ENCODE results near the gene HES4. TPM values are rescaled to one million over a fixed set of nuclear protein-coding genes. Genes with fewer than 3 reads are reported as not detected.
A peak's percentile ranks its signal among the peaks of the same experiment; 100 is the strongest.

Gene HES4
- total RNA-seq, 2 donors from 2014 or later: 50.1 to 98.8 TPM

DNA sequence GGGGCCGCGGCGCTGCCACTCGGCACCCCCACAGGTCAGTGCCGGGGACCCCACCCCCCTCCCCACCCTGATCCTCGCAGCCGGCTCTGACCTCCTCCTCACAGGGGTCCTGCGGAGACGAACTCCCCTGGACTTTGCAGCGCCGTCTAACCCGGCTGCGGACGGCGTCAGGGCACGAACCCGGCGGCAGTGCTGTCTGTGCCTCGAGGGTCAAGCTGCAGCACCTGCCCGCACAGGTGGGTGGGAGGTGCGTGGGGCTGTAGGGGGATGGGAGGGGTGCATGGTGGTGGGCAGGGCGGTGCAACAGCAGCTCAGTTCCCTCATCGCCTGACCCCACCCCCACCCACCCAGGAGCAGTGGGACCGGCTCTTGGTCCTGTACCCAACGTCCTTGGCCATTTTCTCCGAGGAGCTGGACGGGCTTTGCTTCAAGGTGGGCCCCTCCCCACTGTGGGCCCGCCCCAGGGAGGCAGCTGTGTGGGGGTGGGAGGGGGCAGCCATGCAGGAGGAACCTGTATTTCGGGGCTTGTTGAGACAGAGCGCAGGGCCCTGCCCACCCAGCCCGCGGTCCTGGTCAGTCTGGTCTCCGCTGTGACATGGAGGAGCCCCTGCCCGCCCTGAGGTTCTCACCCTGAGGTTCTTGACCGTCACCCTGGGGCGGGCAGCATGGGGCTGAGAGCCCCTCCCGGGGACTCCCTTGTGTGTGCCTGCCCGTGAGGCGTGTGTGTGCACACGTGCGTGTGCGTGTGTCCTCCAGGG is 28.7 kb downstream of the HES4 start:
- TF ChIP-seq, protein P1, sequence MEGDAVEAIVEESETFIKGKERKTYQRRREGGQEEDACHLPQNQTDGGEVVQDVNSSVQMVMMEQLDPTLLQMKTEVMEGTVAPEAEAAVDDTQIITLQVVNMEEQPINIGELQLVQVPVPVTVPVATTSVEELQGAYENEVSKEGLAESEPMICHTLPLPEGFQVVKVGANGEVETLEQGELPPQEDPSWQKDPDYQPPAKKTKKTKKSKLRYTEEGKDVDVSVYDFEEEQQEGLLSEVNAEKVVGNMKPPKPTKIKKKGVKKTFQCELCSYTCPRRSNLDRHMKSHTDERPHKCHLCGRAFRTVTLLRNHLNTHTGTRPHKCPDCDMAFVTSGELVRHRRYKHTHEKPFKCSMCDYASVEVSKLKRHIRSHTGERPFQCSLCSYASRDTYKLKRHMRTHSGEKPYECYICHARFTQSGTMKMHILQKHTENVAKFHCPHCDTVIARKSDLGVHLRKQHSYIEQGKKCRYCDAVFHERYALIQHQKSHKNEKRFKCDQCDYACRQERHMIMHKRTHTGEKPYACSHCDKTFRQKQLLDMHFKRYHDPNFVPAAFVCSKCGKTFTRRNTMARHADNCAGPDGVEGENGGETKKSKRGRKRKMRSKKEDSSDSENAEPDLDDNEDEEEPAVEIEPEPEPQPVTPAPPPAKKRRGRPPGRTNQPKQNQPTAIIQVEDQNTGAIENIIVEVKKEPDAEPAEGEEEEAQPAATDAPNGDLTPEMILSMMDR (IDR thresholded peaks at IDR 0.05): no peak
- Histone ChIP-seq H3K27ac (no peak overlapping the region), H3K9me3 (no peaks in the 10 kb centered on the region), H3K4me3 (no peak overlapping the region), H3K27me3 (replicated peaks; ENCODE audit: insufficient read depth) (peaks cover 5% of the 10 kb centered on the region), H3K36me3 (no peaks in the 10 kb centered on the region), H3K4me1 (ENCODE audit: control insufficient read depth in 1 of 2, low read depth in 2 of 2) (peaks cover 4 to 9% of the 10 kb centered on the region in 2 donors)
- no peak for DNase-seq (ENCODE audit: low spot score)
- no peak for ATAC-seq (ENCODE audit: insufficient number of reproducible peaks, low FRiP score, low read depth)

DNA sequence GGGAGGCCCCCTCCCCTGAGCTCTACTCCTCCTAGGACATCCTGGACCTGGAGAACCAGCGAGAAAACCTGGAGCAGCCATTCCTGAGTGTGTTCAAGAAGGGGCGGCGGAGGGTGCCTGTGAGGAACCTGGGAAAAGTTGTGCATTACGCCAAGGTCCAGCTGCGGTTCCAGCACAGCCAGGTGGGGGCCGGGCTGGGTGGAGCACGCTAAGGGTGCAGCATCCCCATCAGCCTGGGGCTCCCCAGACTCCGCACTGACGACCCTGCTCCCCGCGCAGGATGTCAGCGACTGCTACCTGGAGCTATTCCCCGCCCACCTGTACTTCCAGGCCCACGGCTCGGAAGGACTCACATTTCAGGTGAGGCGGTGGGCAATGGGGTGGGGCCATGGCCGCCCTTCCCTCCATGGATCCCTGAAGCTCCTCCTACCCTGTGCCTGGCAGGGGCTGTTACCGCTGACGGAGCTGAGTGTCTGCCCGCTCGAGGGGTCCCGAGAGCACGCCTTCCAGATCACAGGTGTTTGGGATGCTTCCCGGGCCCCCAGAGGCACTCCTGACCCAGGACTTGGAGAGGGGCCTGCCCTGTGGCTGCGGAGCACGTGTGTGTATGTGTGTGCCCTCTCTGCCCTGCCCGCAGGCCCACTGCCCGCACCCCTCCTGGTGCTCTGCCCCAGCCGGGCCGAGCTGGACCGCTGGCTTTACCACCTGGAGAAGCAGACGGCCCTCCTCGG is 29.5 kb downstream of the HES4 start:
- H3K9me3 ChIP-seq: no peaks in the 10 kb centered on the region

DNA sequence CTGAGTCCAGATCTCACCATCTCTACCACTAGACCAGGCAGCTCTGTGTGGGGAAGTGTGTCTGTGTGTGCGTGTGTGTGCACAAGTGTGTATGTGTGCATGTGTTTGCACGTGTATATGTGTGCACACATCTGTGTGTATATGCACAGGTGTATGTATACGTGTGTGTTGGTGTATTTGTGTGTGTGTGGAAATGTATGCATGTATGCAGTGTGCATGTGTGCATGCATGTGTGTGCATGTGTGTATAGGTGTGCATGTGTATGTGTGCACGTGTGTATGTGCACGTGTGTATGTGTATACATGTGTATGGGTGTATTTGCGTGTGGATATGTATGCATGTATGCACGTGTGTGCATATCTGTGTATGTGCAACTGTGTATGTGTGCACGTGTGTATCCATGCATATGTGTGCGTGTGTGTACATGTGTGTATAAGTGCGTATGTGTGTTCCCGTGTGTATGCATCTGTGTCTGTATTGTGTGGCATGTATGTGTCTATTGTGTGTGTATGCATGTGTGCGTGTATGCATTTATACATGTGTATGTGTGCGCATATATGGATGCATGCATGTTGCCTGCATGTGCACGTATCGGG is 30.5 kb downstream of the HES4 start:
- no peak overlapping the region for H3K27ac ChIP-seq
- ATAC-seq (ENCODE audit: insufficient number of reproducible peaks, low FRiP score, low read depth) (no peak), DNase-seq (ENCODE audit: low spot score) (no peak)
- peaks cover 6 to 9% of the 10 kb centered on the region in 2 donors for H3K4me1 ChIP-seq (ENCODE audit: control insufficient read depth in 1 of 2, low read depth in 2 of 2)
- no peaks in the 10 kb centered on the region for H3K36me3 ChIP-seq
- no peaks in the 10 kb centered on the region for H3K9me3 ChIP-seq
- H3K4me3 ChIP-seq: no peak overlapping the region
- peaks cover 5% of the 10 kb centered on the region for H3K27me3 ChIP-seq (replicated peaks; ENCODE audit: insufficient read depth)
- TF ChIP-seq, protein P1 (IDR thresholded peaks at IDR 0.05): no peak

More for the DNA sequence above, 29.5 kb downstream of the HES4 start:
- Histone ChIP-seq H3K4me3 (no peak overlapping the region), H3K36me3 (no peaks in the 10 kb centered on the region), H3K27ac (no peak overlapping the region), H3K4me1 (ENCODE audit: control insufficient read depth in 1 of 2, low read depth in 2 of 2) (peaks cover 6 to 9% of the 10 kb centered on the region in 2 donors), H3K27me3 (replicated peaks; ENCODE audit: insufficient read depth) (peaks cover 5% of the 10 kb centered on the region)
- TF ChIP-seq, protein P1 (IDR thresholded peaks at IDR 0.05): no peak
- no peak for DNase-seq (ENCODE audit: low spot score)
- ATAC-seq (ENCODE audit: insufficient number of reproducible peaks, low FRiP score, low read depth): no peak

DNA sequence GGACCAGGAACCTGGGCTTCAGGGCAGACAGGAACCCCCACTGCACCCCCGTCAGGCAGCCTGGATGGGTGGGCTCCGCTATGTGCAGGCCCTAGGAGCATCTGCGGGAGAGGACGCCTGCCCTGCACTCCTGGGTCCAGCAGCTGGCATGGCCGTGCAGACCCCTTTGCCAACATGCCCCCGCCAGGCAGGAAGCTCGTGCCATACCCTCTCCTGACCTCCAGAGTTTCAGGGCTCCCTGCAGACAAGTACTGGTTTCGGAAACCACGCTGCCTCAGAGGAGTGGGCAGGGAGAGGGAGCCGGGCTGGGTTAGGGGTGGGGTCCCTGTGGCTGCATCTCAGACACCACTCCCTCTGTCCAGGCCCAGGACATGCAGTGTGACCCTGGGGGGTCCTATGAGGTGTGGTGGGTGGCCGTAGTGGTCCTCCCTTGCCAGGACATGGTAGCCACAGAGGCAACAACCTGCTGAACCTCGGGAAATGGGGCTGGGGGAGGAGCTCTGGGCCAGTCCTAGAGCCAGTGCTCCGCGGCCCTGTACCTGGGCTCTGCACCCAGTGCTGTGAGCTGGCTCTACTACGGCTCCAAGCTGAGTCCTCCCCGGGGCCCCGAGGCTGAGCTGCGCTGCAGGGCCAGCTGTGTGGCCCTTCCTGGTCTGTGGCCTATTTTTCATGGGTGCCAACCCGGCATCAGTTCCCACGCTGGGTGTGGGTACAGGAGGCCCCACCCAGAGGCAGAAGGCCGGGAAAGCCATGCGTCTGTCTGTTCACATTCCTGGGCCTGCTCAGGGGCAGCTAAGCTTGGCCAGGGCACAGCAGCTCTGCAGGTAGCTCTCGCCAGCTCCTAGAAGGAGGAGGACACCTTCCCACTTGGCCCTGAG is 32.2 kb downstream of the HES4 start:
- TF ChIP-seq, protein P1 (IDR thresholded peaks at IDR 0.05): no peak
- Histone ChIP-seq H3K27me3 (replicated peaks; ENCODE audit: insufficient read depth) (peaks cover 5% of the 10 kb centered on the region), H3K4me1 (ENCODE audit: control insufficient read depth in 1 of 2, low read depth in 2 of 2) (peaks cover 6 to 9% of the 10 kb centered on the region in 2 donors), H3K36me3 (no peaks in the 10 kb centered on the region), H3K4me3 (peak overlapping the region; percentile 92), H3K9me3 (no peaks in the 10 kb centered on the region), H3K27ac (no peak overlapping the region)
- no peak for ATAC-seq (ENCODE audit: insufficient number of reproducible peaks, low FRiP score, low read depth)
- DNase-seq (ENCODE audit: low spot score): no peak

Measured in thoracic aorta (tissue), 2 donors.